Ovary (tissue), 3 donors: ENCODE data around the gene RAB3GAP1.

Source experiments
- CTCF ChIP-seq, 3 donors: fragments of 450-650 bp in 2 of 3; fragments of 200-600 bp in 1 of 3; IDR thresholded peaks; one replicate each; pipeline versions ENCODE4 v1.5.1 to v1.8.0; 2016 to 2022; ENCODE audit warnings: antibody characterized with exemption in 3 of 3, mild to moderate bottlenecking in 1 of 3
- EP300 ChIP-seq: sonication (generic); formaldehyde crosslinking; IDR thresholded peaks from one replicate; pipeline ENCODE4 v1.6.1; 2017; ENCODE audit warnings: antibody characterized with exemption
- POLR2A ChIP-seq: fragments of 450-650 bp; IDR thresholded peaks from one replicate; pipeline ENCODE4 v1.6.1; 2017; ENCODE audit warnings: antibody characterized with exemption, mild to moderate bottlenecking, moderate library complexity
- donor health status: DM: no; HTN: no; CAD: no.

- TF ChIP-seq CTCF (IDR thresholded peaks at IDR 0.05) (no peak), POLR2A (no peak), EP300 (no peak)
Observed at GRCh38 chr2:135002836-135003235, 49.3 kb upstream of the RAB3GAP1 start.
